Measurements from ENCODE around the gene PACRG.

DNA sequence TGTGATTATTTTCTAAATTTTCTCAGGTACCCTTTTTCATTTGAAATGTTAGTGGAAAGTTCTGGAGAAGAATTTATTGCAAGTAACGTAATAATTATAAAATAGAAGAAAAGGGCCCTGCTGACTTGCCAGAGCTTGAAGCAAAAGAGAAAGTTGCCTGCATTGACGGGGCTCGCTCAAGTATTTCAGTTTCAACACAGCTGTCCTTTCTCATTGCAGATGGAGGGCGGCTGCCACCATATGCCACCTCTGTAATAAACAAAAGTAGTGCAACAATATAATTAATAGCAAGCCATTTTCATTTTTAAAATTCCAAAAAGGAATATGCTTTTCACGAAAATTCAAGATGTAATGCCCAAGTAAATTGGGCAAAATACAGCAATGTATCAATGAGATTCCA is 246.2 kb downstream of the PACRG start:
- TF ChIP-seq POLR2AphosphoS5 (IDR thresholded peaks at IDR 0.05; ENCODE audit: low read depth, low read length) = no peak
- TF ChIP-seq, protein P1, sequence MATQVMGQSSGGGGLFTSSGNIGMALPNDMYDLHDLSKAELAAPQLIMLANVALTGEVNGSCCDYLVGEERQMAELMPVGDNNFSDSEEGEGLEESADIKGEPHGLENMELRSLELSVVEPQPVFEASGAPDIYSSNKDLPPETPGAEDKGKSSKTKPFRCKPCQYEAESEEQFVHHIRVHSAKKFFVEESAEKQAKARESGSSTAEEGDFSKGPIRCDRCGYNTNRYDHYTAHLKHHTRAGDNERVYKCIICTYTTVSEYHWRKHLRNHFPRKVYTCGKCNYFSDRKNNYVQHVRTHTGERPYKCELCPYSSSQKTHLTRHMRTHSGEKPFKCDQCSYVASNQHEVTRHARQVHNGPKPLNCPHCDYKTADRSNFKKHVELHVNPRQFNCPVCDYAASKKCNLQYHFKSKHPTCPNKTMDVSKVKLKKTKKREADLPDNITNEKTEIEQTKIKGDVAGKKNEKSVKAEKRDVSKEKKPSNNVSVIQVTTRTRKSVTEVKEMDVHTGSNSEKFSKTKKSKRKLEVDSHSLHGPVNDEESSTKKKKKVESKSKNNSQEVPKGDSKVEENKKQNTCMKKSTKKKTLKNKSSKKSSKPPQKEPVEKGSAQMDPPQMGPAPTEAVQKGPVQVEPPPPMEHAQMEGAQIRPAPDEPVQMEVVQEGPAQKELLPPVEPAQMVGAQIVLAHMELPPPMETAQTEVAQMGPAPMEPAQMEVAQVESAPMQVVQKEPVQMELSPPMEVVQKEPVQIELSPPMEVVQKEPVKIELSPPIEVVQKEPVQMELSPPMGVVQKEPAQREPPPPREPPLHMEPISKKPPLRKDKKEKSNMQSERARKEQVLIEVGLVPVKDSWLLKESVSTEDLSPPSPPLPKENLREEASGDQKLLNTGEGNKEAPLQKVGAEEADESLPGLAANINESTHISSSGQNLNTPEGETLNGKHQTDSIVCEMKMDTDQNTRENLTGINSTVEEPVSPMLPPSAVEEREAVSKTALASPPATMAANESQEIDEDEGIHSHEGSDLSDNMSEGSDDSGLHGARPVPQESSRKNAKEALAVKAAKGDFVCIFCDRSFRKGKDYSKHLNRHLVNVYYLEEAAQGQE (IDR thresholded peaks at IDR 0.05; ENCODE audit: insufficient read depth in 1 of 2, low read depth in 2 of 2, low read length in 2 of 2) = no peak
- TF ChIP-seq SIN3A (IDR thresholded peaks at IDR 0.05; ENCODE audit: borderline replicate concordance, insufficient read depth, low read length) = no peak
- TF ChIP-seq TAF1 (IDR thresholded peaks at IDR 0.05; ENCODE audit: borderline replicate concordance, insufficient read depth, low read length) = no peak
- TF ChIP-seq FOXP2 (optimal IDR thresholded peaks at IDR 0.05; ENCODE audit: borderline replicate concordance, extremely low read depth, extremely low read length, insufficient read depth) = no peak
